HCT116 (cell line): ENCODE data around the gene HLA-DRB5. TPM values are rescaled to one million over a fixed set of nuclear protein-coding genes. Genes with fewer than 3 reads are reported as not detected.

Source experiments
- ATAC-seq: fragments of 200-7000 bp; cut with Tn5 transposase; 2 replicates; pipeline ENCODE4 v1.9.1; 2020; ENCODE audit warnings: mild to moderate bottlenecking, moderate library complexity
- BruUV-seq: library from RNA; stranded (reverse); fragments of 400-500 nt; replicated peaks from 2 replicates; lab custom pipeline; 2021; lab: Mats Ljungman, UMichigan
- CTCF ChIA-PET: fragments of 300-600 bp; sonication (Branson Sonifier 250); formaldehyde crosslinking; loops from one replicate; lab custom pipeline; 2021; ENCODE audit warnings: antibody characterized with exemption; lab: Charles Lee
- POLR2A ChIA-PET: fragments of 300-600, 350-600 bp; sonication (Branson Sonifier 250); formaldehyde crosslinking; loops from one replicate; lab custom pipeline; 2021; ENCODE audit warnings: antibody characterized with exemption; lab: Charles Lee
- RAD21 ChIA-PET, 2 experiments: fragments of 300-600 bp; sonication (Branson Sonifier 250); formaldehyde crosslinking; loops; one replicate each; lab custom pipeline; 2023; ENCODE audit warnings: low total read pairs in 2 of 2; ENCODE audit not compliant: uncharacterized antibody in 2 of 2, unreplicated experiment in 2 of 2, low non-redundant PET in 1 of 2; lab: Charles Lee
- DNase-seq: peaks from one replicate; pipeline ENCODE4 v3.0.0-alpha.2; 2010; ENCODE audit warnings: low read depth, low spot score
- H2AFZ ChIP-seq: fragments of 200-600 bp; shearing (Covaris generic), sonication (generic); 2 replicates; pipeline ENCODE4 v1.6.1; 2017; ENCODE audit warnings: low read depth, mixed run types, mixed read lengths, antibody characterized with exemption, low read length; ENCODE audit not compliant: poor library complexity, severe bottlenecking
- H3K27ac ChIP-seq: 2 replicates; pipeline ENCODE4 v1.5.1; 2012; ENCODE audit warnings: low read depth, low read length
- H3K27me3 ChIP-seq: fragments of 200-600 bp; sonication (generic); 2 replicates; pipeline ENCODE4 v1.6.1; 2016; ENCODE audit warnings: mixed run types, low read length, mixed read lengths; ENCODE audit not compliant: insufficient read depth
- H3K36me3 ChIP-seq, 2 experiments: fragments of 200-500 bp in 1 of 2; fragments of 200-600 bp in 1 of 2; sonication (Bioruptor generic) in 1 of 2; sonication (generic) in 1 of 2; 2 replicates each; pipeline versions ENCODE4 v1.5.1 to v1.6.1; 2014 to 2016; ENCODE audit warnings: low read length in 2 of 2, inconsistent platforms in 1 of 2, mixed read lengths in 1 of 2, mixed run types in 1 of 2; ENCODE audit not compliant: insufficient read depth in 2 of 2, control insufficient read depth in 1 of 2
- H3K4me1 ChIP-seq, 2 experiments: fragments of 200-600 bp in 1 of 2; sonication (generic) in 1 of 2; 2 replicates each; pipeline versions ENCODE4 v1.5.1 to v1.6.1; 2012 to 2017; ENCODE audit warnings: low read length in 2 of 2, inconsistent platforms in 1 of 2, mild to moderate bottlenecking in 1 of 2, mixed read lengths in 1 of 2, mixed run types in 1 of 2, moderate library complexity in 1 of 2; ENCODE audit not compliant: insufficient read depth in 2 of 2, control insufficient read depth in 1 of 2
- H3K4me2 ChIP-seq: fragments of 200-600 bp; sonication (generic); 2 replicates; pipeline ENCODE4 v1.6.1; 2017; ENCODE audit warnings: mixed run types, low read length, mixed read lengths
- H3K4me3 ChIP-seq, 2 experiments: fragments of 200-600 bp in 1 of 2; sonication (generic) in 1 of 2; replicated peaks in 1 of 2; 2 replicates each; pipeline ENCODE4 v1.5.1; 2011 to 2016; ENCODE audit warnings: low read length in 2 of 2, control low read depth in 1 of 2, low read depth in 1 of 2, mild to moderate bottlenecking in 1 of 2, mixed read lengths in 1 of 2, mixed run types in 1 of 2
- H3K79me2 ChIP-seq: fragments of 200-600 bp; sonication (generic); 2 replicates; pipeline ENCODE4 v1.6.1; 2017; ENCODE audit warnings: mild to moderate bottlenecking, mixed run types, low read length, moderate library complexity, mixed read lengths; ENCODE audit not compliant: insufficient read depth
- H3K9ac ChIP-seq: fragments of 200-600 bp; sonication (generic); 2 replicates; pipeline ENCODE4 v1.6.1; 2016; ENCODE audit warnings: low read length, mixed read lengths
- H3K9me2 ChIP-seq: fragments of 200-600 bp; sonication (generic), shearing (Covaris generic); 2 replicates; pipeline ENCODE4 v1.6.1; 2017; ENCODE audit warnings: mixed run types, mild to moderate bottlenecking, moderate library complexity; ENCODE audit not compliant: insufficient read depth
- H3K9me3 ChIP-seq, 2 experiments: fragments of 200-500 bp in 1 of 2; fragments of 200-600 bp in 1 of 2; sonication (Bioruptor generic) in 1 of 2; sonication (generic) in 1 of 2; 2 replicates each; pipeline ENCODE4 v1.6.1; 2014 to 2017; ENCODE audit warnings: low read length in 2 of 2, mixed read lengths in 2 of 2, inconsistent platforms in 1 of 2, low read depth in 1 of 2, mild to moderate bottlenecking in 1 of 2, mixed run types in 1 of 2, moderate library complexity in 1 of 2; ENCODE audit not compliant: control insufficient read depth in 1 of 2, insufficient read depth in 1 of 2
- H4K20me1 ChIP-seq: fragments of 200-600 bp; sonication (generic), shearing (Covaris generic); 2 replicates; pipeline ENCODE4 v1.6.1; 2017; ENCODE audit warnings: mixed run types, mild to moderate bottlenecking, moderate library complexity; ENCODE audit not compliant: insufficient read depth
- EGR1 ChIP-seq: IDR thresholded peaks from 2 replicates; pipeline ENCODE4 v1.6.1; 2012; ENCODE audit warnings: low read depth
- EZH2 ChIP-seq: fragments of 200-600 bp; sonication (generic); IDR thresholded peaks from 2 replicates; pipeline ENCODE4 v1.6.1; 2017; ENCODE audit warnings: antibody characterized with exemption, mixed run types
- POLR2AphosphoS5 ChIP-seq: IDR thresholded peaks from 2 replicates; pipeline ENCODE4 v1.6.1; 2011; ENCODE audit warnings: mild to moderate bottlenecking, low read depth, low read length, moderate library complexity
- ZFX ChIP-seq: fragments of 450-650 bp; IDR thresholded peaks from 2 replicates; pipeline ENCODE4 v1.6.1; 2017
- intact Hi-C: fragments of 100-400 bp; cut with micrococcal nuclease; formaldehyde crosslinking; loops from 2 replicates; pipeline ENCODE4 v1.10.0; 2022
- total RNA-seq: library from RNA; stranded (reverse); gene quantifications from one replicate; pipeline ENCODE4 v1.2.1, GENCODE V29; 2021; ENCODE audit not compliant: unreplicated experiment
- TF ChIP-seq, protein P1 (sequence below): IDR thresholded peaks from 2 replicates; pipeline ENCODE4 v1.6.1; 2012; ENCODE audit warnings: low read depth

Gene HLA-DRB5
- total RNA-seq, 1 experiment from 2014 or later, result not detected

GRCh38 chr6:32559747-32560146, 29.7 kb upstream of the HLA-DRB5 start:
- Histone ChIP-seq H3K79me2 (no peaks in the 10 kb centered on the region), H3K9me3 (no peaks in the 10 kb centered on the region), H4K20me1 (no peaks in the 10 kb centered on the region), H3K27me3 (no peaks in the 10 kb centered on the region)
- BruUV-seq, result no TSS peak
- no peak for TF ChIP-seq ZFX
- TF ChIP-seq EGR1, result no peak
- no peak for TF ChIP-seq POLR2AphosphoS5
- TF ChIP-seq, protein P1, sequence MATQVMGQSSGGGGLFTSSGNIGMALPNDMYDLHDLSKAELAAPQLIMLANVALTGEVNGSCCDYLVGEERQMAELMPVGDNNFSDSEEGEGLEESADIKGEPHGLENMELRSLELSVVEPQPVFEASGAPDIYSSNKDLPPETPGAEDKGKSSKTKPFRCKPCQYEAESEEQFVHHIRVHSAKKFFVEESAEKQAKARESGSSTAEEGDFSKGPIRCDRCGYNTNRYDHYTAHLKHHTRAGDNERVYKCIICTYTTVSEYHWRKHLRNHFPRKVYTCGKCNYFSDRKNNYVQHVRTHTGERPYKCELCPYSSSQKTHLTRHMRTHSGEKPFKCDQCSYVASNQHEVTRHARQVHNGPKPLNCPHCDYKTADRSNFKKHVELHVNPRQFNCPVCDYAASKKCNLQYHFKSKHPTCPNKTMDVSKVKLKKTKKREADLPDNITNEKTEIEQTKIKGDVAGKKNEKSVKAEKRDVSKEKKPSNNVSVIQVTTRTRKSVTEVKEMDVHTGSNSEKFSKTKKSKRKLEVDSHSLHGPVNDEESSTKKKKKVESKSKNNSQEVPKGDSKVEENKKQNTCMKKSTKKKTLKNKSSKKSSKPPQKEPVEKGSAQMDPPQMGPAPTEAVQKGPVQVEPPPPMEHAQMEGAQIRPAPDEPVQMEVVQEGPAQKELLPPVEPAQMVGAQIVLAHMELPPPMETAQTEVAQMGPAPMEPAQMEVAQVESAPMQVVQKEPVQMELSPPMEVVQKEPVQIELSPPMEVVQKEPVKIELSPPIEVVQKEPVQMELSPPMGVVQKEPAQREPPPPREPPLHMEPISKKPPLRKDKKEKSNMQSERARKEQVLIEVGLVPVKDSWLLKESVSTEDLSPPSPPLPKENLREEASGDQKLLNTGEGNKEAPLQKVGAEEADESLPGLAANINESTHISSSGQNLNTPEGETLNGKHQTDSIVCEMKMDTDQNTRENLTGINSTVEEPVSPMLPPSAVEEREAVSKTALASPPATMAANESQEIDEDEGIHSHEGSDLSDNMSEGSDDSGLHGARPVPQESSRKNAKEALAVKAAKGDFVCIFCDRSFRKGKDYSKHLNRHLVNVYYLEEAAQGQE, result no peak
- no peak for TF ChIP-seq EZH2
- TF ChIP-seq, all 23 proteins: peak for 0
- Histone ChIP-seq H2AFZ (no peak overlapping the region), H3K9ac (no peak overlapping the region), H3K27ac (no peak overlapping the region), H3K4me1 (no peaks in the 10 kb centered on the region), H3K36me3 (no peaks in the 10 kb centered on the region), H3K9me2 (no peaks in the 10 kb centered on the region), H3K4me2 (no peak overlapping the region), H3K4me3 (no peak overlapping the region)
- POLR2A ChIA-PET, result interaction anchor here (1.1 kb wide), 1 partner anchor 37 kb away, joined by 10 read pairs; no protein-coding TSS in a partner anchor
- DNase-seq, result no peak
- RAD21 ChIA-PET, result no interaction called here
- CTCF ChIA-PET, result interaction anchor here (1.4 kb wide), 1 partner anchor 37 kb away, joined by 14 read pairs; no protein-coding TSS in a partner anchor
- intact Hi-C loops, result no loop called here
- ATAC-seq, result no peak
